Urinary bladder (tissue), 4 donors: ENCODE results near the gene LYZL1. TPM values are rescaled to one million over a fixed set of nuclear protein-coding genes. Genes with fewer than 3 reads are reported as not detected.

Source experiments
- DNase-seq: peaks from one replicate; pipeline ENCODE4 v3.0.0-alpha.2; 2015; ENCODE audit errors: extremely low spot score
- H3K27ac ChIP-seq: one replicate; pipeline ENCODE4 v1.5.1; 2013; ENCODE audit warnings: low read depth, mild to moderate bottlenecking, moderate library complexity
- H3K36me3 ChIP-seq: one replicate; pipeline ENCODE4 v1.6.1; 2013; ENCODE audit warnings: mild to moderate bottlenecking, moderate library complexity; ENCODE audit not compliant: insufficient read depth
- H3K4me1 ChIP-seq: one replicate; pipeline ENCODE4 v1.6.1; 2013; ENCODE audit warnings: mild to moderate bottlenecking, moderate library complexity; ENCODE audit not compliant: insufficient read depth
- H3K4me3 ChIP-seq: one replicate; pipeline ENCODE4 v1.5.1; 2013; ENCODE audit warnings: low read depth, low read length
- WGBS: extraction: QIAGEN DNeasy Blood & Tissue Kit; methylation state at CpG from one replicate; pipeline ENCODE4 v1.1.7; 2013; 5-methylcytosine and 5-hydroxymethylcytosine counted together
- polyA plus RNA-seq: library from polyadenylated mRNA; stranded (reverse); fragments of 200-250 nt; gene quantifications from one replicate; pipeline ENCODE4 v1.2.3, GENCODE V29; 2013
- total RNA-seq: library from RNA; depleted of rRNA; stranded (reverse); fragments of >200 nt; gene quantifications from one replicate; pipeline ENCODE4 v1.2.3, GENCODE V29; 2014
- donor health status: healthy with polysubstance abuse.
- donor health status: healthy.

The LYZL1 gene
- total and polyA plus RNA-seq, 2 donors: not detected

DNA sequence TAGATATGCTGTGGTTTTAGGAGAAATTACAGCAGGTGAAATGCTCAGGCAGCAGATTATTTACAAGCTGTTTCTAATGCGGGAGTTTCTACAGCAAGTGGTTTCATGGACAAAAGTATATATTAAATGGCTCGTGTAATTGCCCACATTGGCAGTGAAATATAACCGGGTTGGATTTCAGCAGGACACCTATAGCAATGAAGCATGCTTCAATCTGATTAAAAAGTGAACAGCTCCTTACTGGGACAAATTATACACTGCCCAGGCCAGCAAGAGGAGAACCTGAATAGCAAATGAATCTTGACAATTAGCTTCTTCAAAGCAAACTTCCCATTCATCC is 35.2 kb upstream of the LYZL1 start:
- Histone ChIP-seq H3K27ac (no peak overlapping the region), H3K36me3 (no peaks in the 10 kb centered on the region), H3K4me3 (no peak overlapping the region), H3K4me1 (no peaks in the 10 kb centered on the region)
- WGBS: 51% methylated on average over 3 of the region's 3 CpGs
- DNase-seq: no peak

DNA sequence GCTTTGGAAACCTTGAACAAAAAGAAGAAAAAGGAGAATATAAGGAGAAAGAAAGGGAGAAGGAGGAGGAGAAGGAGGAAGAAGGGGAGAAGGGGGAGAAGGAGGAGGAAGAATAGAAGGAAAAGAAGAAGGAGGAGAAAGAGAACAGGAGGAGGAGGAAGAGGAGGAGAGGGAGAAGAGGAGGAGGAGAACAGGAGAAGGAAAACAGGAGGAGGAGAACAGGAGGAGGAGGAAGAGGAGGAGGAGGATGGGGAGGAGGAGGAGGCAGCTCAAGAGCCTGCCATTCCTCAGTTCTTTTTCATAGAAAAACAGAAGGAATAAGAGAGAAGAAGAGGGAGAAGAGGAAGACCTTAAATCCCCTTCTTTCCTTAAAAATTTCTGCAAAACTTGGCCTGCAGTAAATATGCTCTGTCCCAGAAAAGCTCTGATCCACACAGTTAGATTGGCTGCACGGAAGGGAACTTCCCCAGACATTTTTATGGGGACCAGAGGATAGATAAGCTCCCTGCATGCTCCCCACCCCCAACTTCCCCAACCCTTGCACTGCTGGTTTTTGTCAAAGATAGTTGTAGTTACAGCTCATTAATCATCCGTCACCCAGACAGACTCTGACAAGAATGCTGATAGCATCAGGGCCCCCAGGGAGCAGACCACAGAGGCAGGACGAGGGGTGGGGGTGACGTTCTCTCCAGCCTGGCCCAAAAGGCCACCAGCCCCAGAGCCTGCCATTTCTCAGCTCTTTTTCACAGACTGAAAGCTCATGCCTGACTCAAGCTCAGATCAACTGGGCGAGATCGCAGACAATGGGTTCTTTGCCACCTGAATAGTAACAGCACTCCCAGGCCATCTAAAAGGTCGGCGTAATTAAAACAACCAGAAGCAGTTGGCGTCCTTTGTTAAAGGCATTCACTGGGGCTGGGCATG is 34.5 kb upstream of the LYZL1 start:
- 22% methylated on average over 9 of the region's 9 CpGs for WGBS
- Histone ChIP-seq H3K27ac (no peak overlapping the region), H3K36me3 (no peaks in the 10 kb centered on the region), H3K4me3 (no peak overlapping the region), H3K4me1 (no peaks in the 10 kb centered on the region)
- DNase-seq: peak; percentile 55

DNA sequence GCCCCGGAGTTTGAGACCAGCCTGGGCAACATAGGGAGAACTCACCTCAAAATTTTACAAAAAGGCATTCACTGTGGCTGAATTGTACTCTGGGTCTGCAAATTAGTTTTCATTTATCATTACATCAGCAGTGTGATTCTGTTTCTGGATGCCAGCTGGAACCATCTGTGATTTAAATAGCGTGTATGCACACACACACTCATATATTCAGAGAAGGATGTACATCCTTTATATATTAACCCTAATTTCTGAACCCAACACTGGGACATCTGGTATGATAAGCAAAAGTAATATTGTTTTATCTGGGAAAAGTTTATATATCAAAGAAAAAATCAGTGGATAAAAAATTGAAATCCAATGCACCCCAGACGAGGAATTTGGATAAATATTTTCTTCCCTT is 33.8 kb upstream of the LYZL1 start:
- H3K27ac ChIP-seq: no peak overlapping the region
- 50% methylated on average over 3 of the region's 3 CpGs for WGBS
- no peak for DNase-seq

DNA sequence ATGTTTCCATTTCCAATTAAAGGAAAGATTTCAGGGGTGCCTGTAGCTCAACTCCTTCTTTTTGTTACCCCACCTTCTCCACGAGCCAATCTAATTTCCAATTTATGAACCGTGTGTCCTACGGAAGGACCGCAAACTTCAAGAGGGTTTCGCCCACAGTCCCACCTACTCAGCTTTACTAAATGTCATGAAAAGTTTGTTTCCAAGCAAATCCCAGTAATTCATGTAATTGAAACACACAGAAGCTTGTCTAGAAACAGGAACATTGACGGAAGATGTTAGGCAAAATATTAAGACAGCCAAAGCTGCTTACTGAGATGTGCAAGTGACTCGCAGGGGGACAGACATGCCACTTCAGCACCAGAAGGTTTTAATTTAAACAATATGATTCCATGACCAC is 32.9 kb upstream of the LYZL1 start:
- no peak for DNase-seq

More for the DNA sequence above, 33.8 kb upstream of the LYZL1 start:
- Histone ChIP-seq H3K4me1 (no peaks in the 10 kb centered on the region), H3K36me3 (no peaks in the 10 kb centered on the region), H3K4me3 (no peak overlapping the region)

DNA sequence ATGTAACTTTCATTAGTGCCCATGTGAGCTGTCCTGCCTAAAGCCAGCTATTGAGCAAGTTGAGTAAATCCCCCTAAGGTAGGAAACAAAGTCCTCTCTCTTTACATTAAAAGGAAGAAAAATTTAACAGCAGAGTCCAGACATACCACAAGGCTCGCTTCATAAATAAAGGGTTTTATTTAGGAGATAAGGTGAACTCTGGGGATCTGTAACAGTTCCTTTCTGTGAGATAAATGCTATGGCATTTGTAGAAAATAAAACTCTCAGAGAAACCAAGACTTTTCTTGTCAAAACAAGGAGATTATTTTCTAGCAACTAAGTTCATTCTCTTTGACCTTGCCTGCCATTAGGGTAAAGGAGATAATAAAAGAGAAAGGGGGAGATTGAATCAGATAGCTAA is 32.3 kb upstream of the LYZL1 start:
- no peak overlapping the region for H3K4me3 ChIP-seq
- 16% methylated on average over 1 of the region's 1 CpG for WGBS
- H3K27ac ChIP-seq: no peak overlapping the region

More for the DNA sequence above, 32.9 kb upstream of the LYZL1 start:
- H3K4me3 ChIP-seq: no peak overlapping the region
- no peak overlapping the region for H3K27ac ChIP-seq
- WGBS: 68% methylated on average over 7 of the region's 7 CpGs
- no peaks in the 10 kb centered on the region for H3K4me1 ChIP-seq
- H3K36me3 ChIP-seq: no peaks in the 10 kb centered on the region

DNA sequence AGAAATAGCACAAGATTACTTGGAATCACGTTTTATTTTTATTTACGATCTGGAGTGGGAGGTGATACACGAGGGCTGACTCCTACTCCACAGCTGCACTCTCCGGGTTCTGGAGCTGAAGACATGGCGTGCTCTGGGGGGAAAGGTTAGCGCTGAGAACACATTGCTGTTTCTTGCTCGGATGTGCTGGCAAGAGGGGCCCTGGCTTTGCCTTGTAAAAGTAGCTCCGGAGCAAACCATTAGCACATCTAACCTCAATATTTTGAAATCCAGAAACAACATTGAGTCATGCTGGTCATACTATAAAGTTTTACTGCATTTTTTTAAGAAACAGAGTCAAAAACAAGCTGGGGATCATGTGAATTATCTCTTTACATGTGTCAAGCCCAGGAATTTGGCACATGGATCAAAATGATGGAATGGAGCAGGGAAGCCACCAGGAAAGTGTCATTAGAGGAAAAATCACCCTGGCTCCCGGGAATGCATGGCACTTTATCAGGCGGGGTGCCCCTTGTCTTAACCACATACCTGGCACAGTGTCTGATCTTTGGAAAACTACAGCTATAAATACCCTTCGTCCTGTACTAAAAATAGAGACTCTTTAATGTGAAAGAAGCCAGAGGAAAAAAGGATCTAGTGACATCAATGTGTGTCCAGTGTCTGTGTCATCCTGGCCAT is 31.6 kb upstream of the LYZL1 start:
- 11% methylated on average over 11 of the region's 11 CpGs for WGBS
- Histone ChIP-seq H3K4me3 (no peak overlapping the region), H3K36me3 (no peaks in the 10 kb centered on the region), H3K27ac (no peak overlapping the region), H3K4me1 (no peaks in the 10 kb centered on the region)
- DNase-seq: peak; percentile 85

More for the DNA sequence above, 32.3 kb upstream of the LYZL1 start:
- no peaks in the 10 kb centered on the region for H3K36me3 ChIP-seq
- no peaks in the 10 kb centered on the region for H3K4me1 ChIP-seq
- no peak for DNase-seq

DNA sequence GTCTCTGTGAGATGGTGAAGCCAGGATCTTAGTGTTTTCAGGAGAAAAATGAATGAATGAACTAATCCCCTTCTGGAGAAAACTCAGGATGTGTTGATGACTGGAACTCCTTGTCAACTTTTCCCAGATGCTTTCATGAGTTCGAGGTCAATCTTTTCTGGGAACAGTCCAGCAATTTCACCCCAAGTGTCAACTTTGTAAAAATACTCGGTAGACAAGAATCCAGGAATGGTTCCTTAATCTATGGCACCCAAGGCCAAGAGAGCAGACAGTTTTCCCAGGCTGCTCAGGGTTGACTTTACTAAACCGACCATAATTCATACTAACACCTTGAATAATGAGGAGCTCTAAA is 31.1 kb upstream of the LYZL1 start:
- 33% methylated on average over 3 of the region's 3 CpGs for WGBS
- H3K4me3 ChIP-seq: no peak overlapping the region
- no peak overlapping the region for H3K27ac ChIP-seq
- no peak for DNase-seq
- no peaks in the 10 kb centered on the region for H3K4me1 ChIP-seq
- H3K36me3 ChIP-seq: no peaks in the 10 kb centered on the region

DNA sequence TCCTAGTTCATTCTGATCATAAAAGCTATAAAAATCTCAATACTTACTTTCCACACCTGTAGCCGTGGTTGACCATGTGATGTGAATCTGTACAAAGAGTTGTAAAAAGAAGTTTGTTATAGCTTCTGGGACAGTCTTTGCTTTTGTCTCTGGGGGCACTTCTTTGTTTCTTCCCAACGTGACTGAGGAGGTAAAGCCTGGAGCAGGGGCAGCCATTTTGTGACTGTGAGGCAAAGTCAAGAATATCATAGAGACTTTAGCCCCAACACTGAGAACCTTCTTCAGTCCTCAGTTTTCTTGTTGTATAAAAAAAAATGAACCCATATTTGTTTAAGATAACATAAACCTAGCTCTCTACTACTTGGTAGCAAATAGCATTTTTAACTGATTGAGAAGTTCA is 29.4 kb upstream of the LYZL1 start:
- H3K36me3 ChIP-seq: no peaks in the 10 kb centered on the region
- no peak overlapping the region for H3K4me3 ChIP-seq
- 96% methylated on average over 2 of the region's 2 CpGs for WGBS
- H3K4me1 ChIP-seq: no peaks in the 10 kb centered on the region
- DNase-seq: no peak
- no peak overlapping the region for H3K27ac ChIP-seq

DNA sequence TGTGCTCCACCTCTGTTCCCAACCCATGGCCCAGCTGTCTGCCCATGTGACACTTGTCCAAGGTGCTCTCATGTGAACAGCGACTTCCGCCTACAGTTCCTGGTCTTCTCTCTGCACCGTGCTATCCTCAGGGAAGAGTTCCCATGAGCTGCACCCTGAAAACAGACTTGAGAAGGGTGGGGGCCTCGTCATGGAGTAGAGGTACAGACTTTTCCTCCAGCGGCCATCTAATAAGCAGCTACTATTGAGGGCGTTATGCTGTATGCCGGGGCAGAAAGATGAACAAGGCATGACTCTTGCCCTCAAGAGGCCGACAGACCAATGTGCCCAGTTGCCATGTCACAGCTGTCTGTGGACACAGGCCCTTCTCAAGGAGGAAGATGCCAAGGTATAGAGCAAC is 25.4 kb upstream of the LYZL1 start:
- DNase-seq: no peak
- Histone ChIP-seq H3K36me3 (no peaks in the 10 kb centered on the region), H3K27ac (no peak overlapping the region), H3K4me3 (no peak overlapping the region), H3K4me1 (no peaks in the 10 kb centered on the region)
- 97% methylated on average over 8 of the region's 8 CpGs for WGBS

DNA sequence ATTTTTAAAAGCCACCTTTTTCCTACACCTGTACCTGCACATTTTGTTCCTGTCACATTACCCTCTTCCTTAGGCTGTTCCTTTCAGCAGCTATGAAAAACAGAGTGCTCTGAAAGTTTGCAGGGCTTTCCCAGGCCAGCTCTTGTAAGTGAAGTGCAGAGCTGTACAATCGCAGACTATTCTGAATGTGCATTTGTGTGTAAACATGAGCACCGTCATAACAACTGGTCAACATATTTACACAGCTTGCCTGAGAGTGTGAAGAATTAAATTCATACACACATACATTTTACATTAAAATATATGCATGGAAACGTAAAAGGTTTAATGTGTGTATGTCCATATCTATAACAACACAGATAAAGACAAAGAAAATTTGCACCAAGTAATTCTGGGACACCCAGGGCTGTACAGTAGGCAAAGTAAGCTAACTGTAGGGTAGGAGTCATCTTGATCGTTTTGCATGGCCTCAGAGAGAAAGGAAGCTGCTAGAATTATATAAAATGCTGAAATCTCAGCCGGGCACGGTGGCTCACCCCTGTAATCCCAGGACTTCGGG is 23.6 kb upstream of the LYZL1 start:
- Histone ChIP-seq H3K27ac (no peak overlapping the region), H3K36me3 (no peaks in the 10 kb centered on the region), H3K4me3 (no peak overlapping the region), H3K4me1 (no peaks in the 10 kb centered on the region)
- WGBS: 92% methylated on average over 7 of the region's 7 CpGs
- DNase-seq: no peak

DNA sequence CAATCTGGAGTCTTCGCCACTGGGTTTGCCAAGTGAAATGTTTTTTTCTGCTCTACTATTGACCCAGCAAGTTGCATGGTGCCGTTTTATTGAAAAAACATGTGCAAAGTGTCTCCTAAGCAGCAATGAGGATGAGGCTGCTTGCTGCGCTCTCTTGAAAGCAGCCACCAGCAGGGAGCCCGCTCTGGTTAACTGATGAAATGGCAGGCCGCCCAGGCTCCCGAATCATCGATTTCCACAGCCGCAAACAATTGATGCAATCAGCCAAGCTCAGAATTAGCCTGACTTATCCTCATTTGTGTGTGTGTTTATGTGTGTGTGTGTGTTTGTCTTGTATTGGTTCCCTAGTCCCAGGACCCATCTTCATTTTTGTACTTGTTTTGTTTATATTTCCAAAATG is 22.2 kb upstream of the LYZL1 start:
- WGBS: 73% methylated on average over 8 of the region's 8 CpGs
- no peaks in the 10 kb centered on the region for H3K36me3 ChIP-seq

DNA sequence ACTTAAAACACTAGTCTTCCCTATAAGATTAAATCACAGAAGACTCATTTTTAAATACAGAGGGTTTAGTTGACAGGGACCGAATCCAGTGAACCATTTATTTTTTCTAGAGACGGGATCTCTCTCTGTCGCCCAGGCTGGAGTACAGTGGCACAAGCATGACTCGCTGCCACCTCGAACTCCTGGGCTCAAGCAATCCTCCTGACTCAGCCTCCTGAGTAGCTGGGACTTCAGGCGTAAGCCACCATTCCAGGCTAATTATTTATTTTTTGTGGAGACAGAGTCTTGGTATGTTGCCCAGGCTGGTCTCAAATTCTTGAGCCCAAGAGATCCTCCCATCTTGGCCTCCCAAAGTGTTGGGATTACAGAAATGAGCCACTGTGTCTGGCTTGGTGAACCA is 20.9 kb upstream of the LYZL1 start:
- H3K4me1 ChIP-seq: no peaks in the 10 kb centered on the region
- DNase-seq: no peak
- WGBS: 94% methylated on average over 6 of the region's 6 CpGs

More for the DNA sequence above, 22.2 kb upstream of the LYZL1 start:
- Histone ChIP-seq H3K4me1 (no peaks in the 10 kb centered on the region), H3K4me3 (no peak overlapping the region), H3K27ac (no peak overlapping the region)
- no peak for DNase-seq

DNA sequence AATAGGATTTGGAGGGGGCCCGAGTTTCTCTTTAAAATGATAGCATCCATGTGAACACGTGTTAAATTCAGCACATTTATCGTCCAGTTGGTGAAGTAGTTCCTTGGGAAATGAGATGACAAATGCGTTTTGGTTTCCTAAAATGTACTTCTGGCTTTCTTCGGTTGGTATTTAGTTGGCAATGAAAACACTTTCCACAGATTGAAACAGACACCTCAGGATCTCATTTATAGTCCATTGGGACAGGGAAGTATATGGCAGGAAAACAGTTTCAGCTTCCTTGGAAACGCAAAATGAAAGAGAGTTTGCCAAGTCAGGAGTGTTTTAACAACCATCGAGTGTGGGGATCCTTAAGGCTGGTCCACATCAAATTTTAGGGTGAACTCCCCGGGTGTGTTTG is 19.4 kb upstream of the LYZL1 start:
- 83% methylated on average over 8 of the region's 8 CpGs for WGBS
- Histone ChIP-seq H3K4me1 (no peaks in the 10 kb centered on the region), H3K4me3 (no peak overlapping the region), H3K27ac (no peak overlapping the region), H3K36me3 (no peaks in the 10 kb centered on the region)
- DNase-seq: no peak

More for the DNA sequence above, 20.9 kb upstream of the LYZL1 start:
- Histone ChIP-seq H3K4me3 (no peak overlapping the region), H3K27ac (no peak overlapping the region), H3K36me3 (no peaks in the 10 kb centered on the region)

DNA sequence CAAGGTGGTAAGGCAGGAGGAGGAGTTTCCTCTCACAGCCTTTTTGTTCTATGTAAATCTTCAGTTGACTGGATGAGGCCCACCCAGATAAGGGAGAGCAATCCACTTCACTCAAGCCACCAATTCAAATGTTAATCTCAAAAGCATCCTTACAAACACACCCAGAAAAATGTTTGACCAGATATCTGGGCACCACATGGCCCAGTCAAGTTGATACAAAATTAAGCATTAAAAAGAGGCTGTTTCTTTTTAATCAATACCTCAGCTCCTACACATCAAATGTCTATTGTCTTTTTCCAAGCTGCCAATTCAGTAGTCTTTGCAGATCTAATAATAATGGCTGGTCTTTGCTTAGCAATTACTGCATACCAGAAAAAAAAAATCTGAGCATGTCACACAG is 18.0 kb upstream of the LYZL1 start:
- H3K27ac ChIP-seq: no peak overlapping the region
- no peak for DNase-seq
- no peak overlapping the region for H3K4me3 ChIP-seq
- H3K36me3 ChIP-seq: no peaks in the 10 kb centered on the region
- H3K4me1 ChIP-seq: no peaks in the 10 kb centered on the region
